ENCODE measurements around the gene ADGRG6. TPM values are rescaled to one million over a fixed set of nuclear protein-coding genes. Genes with fewer than 3 reads are reported as not detected.

Gene ADGRG6
- total RNA-seq, 2 donors from 2014 or later, result 1.0 to 2.7 TPM

GRCh38 chr6:142303176-142303533 is 1.3 kb downstream of the ADGRG6 start:
- H3K36me3 Mint-ChIP-seq, result peaks cover 0 to 5% of the 10 kb centered on the region in 2 donors
- no peak overlapping the region for H3K27ac Mint-ChIP-seq
- no peak for ATAC-seq
- H3K9me3 Mint-ChIP-seq, result no peaks in the 10 kb centered on the region
- no peak for DNase-seq (ENCODE audit: low spot score in 2 of 2)

GRCh38 chr6:142304241-142304640 is 2.4 kb downstream of the ADGRG6 start:
- DNase-seq (ENCODE audit: low spot score in 2 of 2), result no peak
- no peak for ATAC-seq
- H3K9me3 Mint-ChIP-seq, result no peaks in the 10 kb centered on the region
- peaks cover 0 to 5% of the 10 kb centered on the region in 2 donors for H3K36me3 Mint-ChIP-seq
- H3K27ac Mint-ChIP-seq, result no peak overlapping the region

GRCh38 chr6:142306736-142307135 is 4.9 kb downstream of the ADGRG6 start:
- DNase-seq (ENCODE audit: low spot score in 2 of 2) (no peak), ATAC-seq (no peak)
- H3K27ac Mint-ChIP-seq, result no peak overlapping the region
- H3K36me3 Mint-ChIP-seq, result no peaks in the 10 kb centered on the region
- no peaks in the 10 kb centered on the region for H3K9me3 Mint-ChIP-seq

DNA sequence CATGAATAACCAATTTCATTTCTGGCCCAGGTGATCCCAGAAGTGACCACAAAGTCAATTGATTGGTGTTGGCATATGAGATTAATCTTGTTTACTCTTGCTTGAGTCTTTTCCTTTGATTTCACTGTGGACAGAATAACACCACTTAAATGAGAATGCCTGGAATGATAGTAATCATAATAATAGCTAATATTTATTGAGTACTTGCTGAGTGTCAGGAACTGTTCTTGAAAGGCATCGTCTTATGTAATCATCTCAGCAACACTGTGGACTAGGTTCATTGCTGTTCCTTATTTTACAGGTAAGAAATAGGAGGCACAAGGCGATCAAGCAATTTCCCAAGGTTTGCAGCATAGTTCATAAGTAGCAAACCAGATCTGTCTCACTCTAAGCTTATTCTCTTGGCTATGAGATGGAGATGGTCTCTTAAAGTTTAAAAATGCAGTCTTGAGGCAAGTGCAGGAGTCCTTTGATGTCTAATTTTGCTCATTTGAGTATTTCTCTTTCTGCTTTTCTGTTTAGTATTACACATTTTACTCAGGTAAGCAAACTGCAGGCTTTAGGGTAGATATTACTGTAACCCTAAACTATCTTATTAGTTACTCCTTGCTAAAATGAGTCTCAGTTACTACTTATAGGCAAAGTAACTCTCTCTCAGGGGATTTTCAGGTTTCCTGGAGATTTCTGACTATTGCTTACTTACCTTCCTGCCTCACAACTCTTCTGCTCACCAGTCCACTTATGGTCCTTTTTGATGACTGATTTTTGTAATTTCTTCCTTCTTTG is 6.3 kb downstream of the ADGRG6 start:
- ATAC-seq, result peak in 1 of 2 donors; percentile 70

GRCh38 chr6:142309426-142309825 is 7.6 kb downstream of the ADGRG6 start:
- no peaks in the 10 kb centered on the region for H3K9me3 Mint-ChIP-seq
- ATAC-seq (no peak), DNase-seq (ENCODE audit: low spot score in 2 of 2) (no peak)
- H3K36me3 Mint-ChIP-seq, result no peaks in the 10 kb centered on the region
- H3K27ac Mint-ChIP-seq, result no peak overlapping the region

More for the DNA sequence above, 6.3 kb downstream of the ADGRG6 start:
- no peak overlapping the region for H3K27ac Mint-ChIP-seq
- H3K36me3 Mint-ChIP-seq, result no peaks in the 10 kb centered on the region
- DNase-seq (ENCODE audit: low spot score in 2 of 2), result no peak
- no peaks in the 10 kb centered on the region for H3K9me3 Mint-ChIP-seq

GRCh38 chr6:142313284-142313683 is 11.5 kb downstream of the ADGRG6 start:
- DNase-seq (ENCODE audit: low spot score in 2 of 2) (no peak), ATAC-seq (no peak)
- Mint-ChIP-seq H3K27ac (no peak overlapping the region), H3K36me3 (no peaks in the 10 kb centered on the region), H3K9me3 (no peaks in the 10 kb centered on the region)

DNA sequence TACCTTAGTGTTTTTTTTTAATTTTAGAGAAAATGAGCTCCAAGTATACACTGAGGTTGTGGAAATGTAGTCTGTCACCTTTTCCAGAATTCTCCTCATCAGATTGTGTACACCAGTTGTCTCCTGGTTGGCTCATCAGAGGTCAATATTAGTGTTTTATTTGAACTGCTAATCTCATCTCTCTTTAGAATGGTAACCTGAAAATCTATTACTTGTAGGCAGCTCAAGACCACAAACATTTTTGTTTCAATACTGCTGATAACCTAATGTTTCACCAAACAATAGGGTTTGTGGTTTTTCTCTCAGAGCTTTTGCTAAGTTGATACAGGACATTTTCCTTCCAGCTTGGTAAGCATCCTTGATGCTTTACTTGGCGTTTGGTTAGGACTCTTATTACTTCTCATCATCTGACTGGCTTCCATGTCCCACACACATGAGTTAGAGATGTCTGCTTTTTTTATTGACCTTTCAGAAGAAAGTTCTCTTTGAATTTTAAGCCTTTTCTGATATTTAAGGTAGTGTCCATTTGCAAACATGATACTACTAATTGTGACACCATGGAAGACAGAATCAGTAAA is 15.1 kb downstream of the ADGRG6 start:
- Mint-ChIP-seq H3K27ac (no peak overlapping the region), H3K36me3 (no peaks in the 10 kb centered on the region), H3K9me3 (no peaks in the 10 kb centered on the region)
- DNase-seq (ENCODE audit: low spot score in 2 of 2), result no peak
- peak; percentile 39 to 56 for ATAC-seq

DNA sequence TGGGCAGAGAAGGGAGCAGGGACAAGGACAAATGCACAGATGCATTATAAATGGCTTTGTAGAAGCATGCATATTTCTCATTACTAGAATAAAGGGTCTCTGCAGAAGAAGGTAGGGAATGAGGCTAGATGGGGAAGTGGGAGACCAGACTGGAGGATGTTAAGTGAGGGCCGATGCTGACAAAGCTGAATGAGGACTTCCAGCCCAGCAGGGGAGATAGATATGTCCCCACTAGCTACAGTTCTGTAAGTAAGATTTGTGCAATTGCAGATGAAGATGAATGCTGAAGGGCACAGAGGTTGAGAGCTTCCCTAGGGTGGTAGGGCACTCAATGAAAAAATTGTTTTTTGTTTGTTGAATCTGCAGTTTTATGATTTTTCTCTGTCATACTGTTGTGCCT is 16.9 kb downstream of the ADGRG6 start:
- ATAC-seq, result peak; percentile 65 to 78
- no peak for DNase-seq (ENCODE audit: low spot score in 2 of 2)
- Mint-ChIP-seq H3K36me3 (no peaks in the 10 kb centered on the region), H3K9me3 (no peaks in the 10 kb centered on the region), H3K27ac (no peak overlapping the region)

DNA sequence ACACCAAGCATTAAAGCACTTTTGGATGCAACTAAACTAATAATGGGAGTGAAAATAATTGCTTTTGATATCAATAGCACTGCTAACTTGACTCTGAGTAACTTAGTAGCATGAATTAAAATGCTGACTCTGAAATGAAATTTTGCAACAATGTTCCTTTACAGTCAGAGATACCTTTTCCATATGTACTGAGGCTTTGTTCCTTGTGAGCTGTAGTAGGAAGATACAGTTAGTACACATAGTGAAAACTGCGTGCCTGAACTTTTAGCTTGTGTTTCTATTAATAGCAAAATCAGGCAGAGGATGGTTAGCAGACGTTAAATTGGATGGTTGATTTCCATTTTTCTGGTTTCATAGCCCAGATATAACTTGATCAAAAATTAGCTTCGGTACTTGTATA is 18.6 kb downstream of the ADGRG6 start:
- DNase-seq (ENCODE audit: low spot score in 2 of 2) (no peak), ATAC-seq (no peak)
- Mint-ChIP-seq H3K27ac (no peak overlapping the region), H3K36me3 (no peaks in the 10 kb centered on the region), H3K9me3 (no peaks in the 10 kb centered on the region)

DNA sequence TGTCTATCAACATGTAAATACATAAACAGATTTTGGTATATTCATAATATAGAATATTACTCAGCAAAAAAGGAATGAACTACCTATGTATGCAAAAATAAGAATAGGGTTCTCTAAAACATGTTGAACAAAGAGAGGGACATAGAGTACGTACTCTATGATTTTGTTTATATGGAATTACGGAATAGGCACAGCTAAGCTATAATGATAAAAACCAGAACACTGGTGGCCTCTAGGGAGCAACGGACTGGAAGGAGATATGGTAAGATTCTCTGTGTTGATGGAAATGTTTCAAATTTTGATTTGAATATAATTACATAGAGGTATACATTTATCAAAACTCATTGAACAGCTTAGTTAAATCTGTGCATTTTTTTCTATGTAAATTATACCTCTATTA is 19.6 kb downstream of the ADGRG6 start:
- Mint-ChIP-seq H3K27ac (no peak overlapping the region), H3K9me3 (no peaks in the 10 kb centered on the region), H3K36me3 (no peaks in the 10 kb centered on the region)
- no peak for DNase-seq (ENCODE audit: low spot score in 2 of 2)
- no peak for ATAC-seq

DNA sequence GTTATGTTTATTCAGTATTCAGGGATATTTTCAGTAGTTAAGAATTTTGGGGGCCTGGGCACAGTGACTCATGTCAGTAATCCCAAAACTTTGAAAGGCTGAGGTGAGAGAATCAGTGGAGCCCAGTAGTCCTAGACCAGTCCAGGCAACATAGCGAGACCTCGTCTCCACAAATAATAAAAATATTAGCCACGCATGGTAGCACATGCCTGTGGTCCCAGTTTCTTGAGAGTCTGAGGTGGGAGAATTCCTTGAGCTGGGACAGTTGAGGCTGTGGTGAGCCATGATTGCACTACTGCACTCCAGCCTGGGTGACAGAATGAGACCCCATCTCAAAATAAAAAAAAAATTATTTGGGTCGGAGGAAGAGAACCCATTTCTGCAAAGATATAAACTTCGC is 20.3 kb downstream of the ADGRG6 start:
- DNase-seq (ENCODE audit: low spot score in 2 of 2) (no peak), ATAC-seq (no peak)
- no peaks in the 10 kb centered on the region for H3K36me3 Mint-ChIP-seq
- no peaks in the 10 kb centered on the region for H3K9me3 Mint-ChIP-seq
- H3K27ac Mint-ChIP-seq, result no peak overlapping the region

DNA sequence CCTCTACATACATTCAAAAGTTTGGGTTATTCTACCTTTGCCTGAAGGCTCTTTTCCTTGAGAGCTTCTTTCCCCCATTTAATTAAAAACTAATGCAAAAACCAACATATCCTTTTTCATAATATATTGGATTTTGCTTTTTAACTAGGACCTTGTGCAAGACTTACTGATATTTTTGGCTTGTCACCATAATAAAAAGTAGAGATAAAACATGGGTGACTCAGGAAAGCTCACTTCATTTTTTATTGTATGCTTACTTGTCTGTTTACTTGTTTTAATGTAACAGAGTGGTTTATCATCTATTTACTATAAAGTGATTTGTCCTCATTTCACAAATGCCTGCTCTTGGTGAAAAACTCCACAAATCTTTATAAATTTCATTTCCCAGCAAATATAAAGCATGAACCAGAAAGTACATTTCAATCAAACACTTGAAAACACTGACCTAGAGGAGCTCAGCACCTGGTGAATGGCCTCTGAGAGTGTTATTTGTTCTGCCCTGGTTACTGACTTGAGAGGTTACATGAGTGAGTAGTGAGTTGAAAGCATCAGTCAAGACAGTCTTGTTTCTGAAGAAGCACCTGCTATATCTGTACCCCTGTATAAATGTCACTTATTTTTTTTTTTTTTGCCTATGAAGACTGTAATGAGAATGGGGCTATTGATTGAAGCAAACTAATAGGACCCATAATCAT is 20.8 kb downstream of the ADGRG6 start:
- H3K36me3 Mint-ChIP-seq, result no peaks in the 10 kb centered on the region
- no peaks in the 10 kb centered on the region for H3K9me3 Mint-ChIP-seq
- no peak for ATAC-seq
- DNase-seq (ENCODE audit: low spot score in 2 of 2), result no peak
- H3K27ac Mint-ChIP-seq, result no peak overlapping the region

DNA sequence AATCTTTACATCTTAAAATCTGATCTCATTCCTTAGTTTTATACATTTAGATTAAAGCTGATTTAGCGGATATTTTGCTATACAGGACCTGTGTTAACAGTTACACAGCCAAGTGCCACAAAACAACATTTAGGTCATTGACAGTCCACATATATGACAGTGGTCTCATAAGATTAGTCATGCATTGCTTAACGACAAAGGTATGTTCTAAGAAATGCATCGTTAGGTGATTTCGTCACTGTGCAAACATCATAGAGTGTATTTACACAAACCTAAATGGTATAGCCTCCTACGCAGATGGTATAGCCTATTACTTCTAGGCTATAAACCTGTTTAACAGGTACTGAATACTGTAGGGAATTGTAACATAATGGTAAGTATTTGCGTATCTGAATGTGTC is 21.6 kb downstream of the ADGRG6 start:
- H3K27ac Mint-ChIP-seq, result no peak overlapping the region
- no peaks in the 10 kb centered on the region for H3K9me3 Mint-ChIP-seq
- no peak for DNase-seq (ENCODE audit: low spot score in 2 of 2)
- no peak for ATAC-seq
- no peaks in the 10 kb centered on the region for H3K36me3 Mint-ChIP-seq

GRCh38 chr6:142324111-142324510 is 22.3 kb downstream of the ADGRG6 start:
- DNase-seq (ENCODE audit: low spot score in 2 of 2), result no peak
- ATAC-seq, result no peak
- no peaks in the 10 kb centered on the region for H3K36me3 Mint-ChIP-seq
- no peak overlapping the region for H3K27ac Mint-ChIP-seq
- H3K9me3 Mint-ChIP-seq, result no peaks in the 10 kb centered on the region

DNA sequence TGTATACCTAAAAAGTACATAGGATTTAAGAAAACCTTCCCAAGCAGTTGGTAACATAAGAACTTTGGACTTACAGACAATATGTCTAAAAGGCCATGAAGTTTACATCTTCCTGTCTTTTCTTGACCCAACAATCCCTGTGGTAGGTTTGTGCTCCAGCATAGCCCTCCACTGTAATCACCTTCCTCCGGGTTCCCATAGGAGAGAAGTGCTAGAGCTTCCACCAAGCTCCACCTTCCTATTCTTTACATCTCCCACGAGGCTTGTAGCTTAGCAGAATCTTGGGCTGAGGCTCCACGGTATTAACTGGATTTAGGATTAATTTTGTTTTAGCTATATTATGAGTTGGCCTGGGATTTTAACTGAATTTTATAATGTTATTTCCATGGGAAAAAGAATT is 23.3 kb downstream of the ADGRG6 start:
- Mint-ChIP-seq H3K27ac (no peak overlapping the region), H3K36me3 (no peaks in the 10 kb centered on the region), H3K9me3 (no peaks in the 10 kb centered on the region)
- no peak for ATAC-seq
- no peak for DNase-seq (ENCODE audit: low spot score in 2 of 2)

GRCh38 chr6:142326540-142326939 is 24.7 kb downstream of the ADGRG6 start:
- Mint-ChIP-seq H3K9me3 (no peaks in the 10 kb centered on the region), H3K36me3 (no peaks in the 10 kb centered on the region), H3K27ac (no peak overlapping the region)
- ATAC-seq, result no peak
- no peak for DNase-seq (ENCODE audit: low spot score in 2 of 2)

DNA sequence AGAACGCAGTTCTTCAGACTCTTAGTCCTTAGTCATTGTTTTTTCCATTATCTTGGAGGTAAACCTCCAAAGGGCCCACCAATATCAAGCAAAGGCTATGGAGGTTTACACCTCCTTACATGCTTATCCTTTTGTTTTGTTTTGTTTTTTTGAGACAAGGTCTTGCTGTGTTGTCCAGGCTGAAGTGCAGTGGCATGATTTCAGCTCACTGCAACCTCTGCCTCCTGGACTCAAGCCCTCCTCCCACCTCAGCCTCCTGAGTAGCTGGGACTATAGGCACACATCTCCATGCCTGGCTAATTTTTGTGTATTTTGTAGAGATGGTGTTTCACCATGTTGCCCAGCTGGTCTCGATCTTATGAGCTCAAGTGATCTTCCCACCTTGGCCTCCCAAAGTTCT is 26.3 kb downstream of the ADGRG6 start:
- DNase-seq (ENCODE audit: low spot score in 2 of 2) (no peak), ATAC-seq (no peak)
- no peaks in the 10 kb centered on the region for H3K36me3 Mint-ChIP-seq
- H3K27ac Mint-ChIP-seq, result no peak overlapping the region
- H3K9me3 Mint-ChIP-seq, result no peaks in the 10 kb centered on the region
